Astrocyte of the cerebellum (primary cell): ENCODE measurements around the gene SPTBN1.

ENCODE experiments used
- DNase-seq: peaks from one replicate; pipeline ENCODE4 v3.0.0-alpha.2; 2011; ENCODE audit warnings: low read depth
- H3K4me3 ChIP-seq: 2 replicates; pipeline ENCODE4 v1.5.1; 2011; ENCODE audit warnings: mild to moderate bottlenecking, low read depth, low read length, moderate library complexity
- CTCF ChIP-seq: IDR thresholded peaks from 2 replicates; pipeline ENCODE4 v1.5.1; 2012; ENCODE audit warnings: low read length, low read depth, moderate library complexity, mild to moderate bottlenecking; ENCODE audit errors: missing control alignments
- in situ Hi-C: cut with HindIII; loops from 2 replicates; pipeline ENCODE4 v1.10.0; 2017; ENCODE audit warnings: low sequenced_read_pairs

Gene SPTBN1

DNA sequence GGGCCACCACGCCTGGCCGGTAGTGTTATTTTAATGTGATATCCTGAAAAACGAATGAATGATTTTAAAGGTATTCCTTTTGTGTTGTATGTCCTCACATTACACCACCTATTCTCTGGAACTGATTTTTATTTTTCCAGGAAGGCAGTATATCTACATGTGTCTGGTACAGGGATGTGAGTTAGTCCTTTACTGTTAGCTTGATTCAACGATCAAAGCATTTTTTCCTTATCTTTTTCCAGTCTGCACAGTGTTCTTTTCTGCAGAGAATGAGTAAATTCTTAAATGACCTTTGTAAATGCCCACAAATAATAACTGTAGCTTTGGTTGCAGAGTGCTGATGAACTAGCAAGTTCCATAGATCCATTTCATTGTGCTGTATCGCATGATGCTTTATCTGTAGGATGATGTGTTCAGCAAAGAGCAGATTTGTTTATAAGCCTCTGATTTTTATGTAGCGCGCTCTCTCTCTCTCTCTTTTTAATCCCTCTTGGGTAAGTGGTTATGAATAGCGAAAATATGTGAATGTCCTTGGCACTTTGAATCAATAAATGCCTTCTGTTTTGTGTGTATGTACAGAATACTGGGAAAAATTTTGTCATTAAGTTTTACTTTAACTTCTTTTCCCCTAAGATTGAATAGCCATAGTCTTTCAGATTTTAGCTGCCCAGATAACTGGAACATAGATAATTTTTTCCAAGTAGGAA, 184.9 kb downstream of the SPTBN1 start:
- no peak for DNase-seq
- no peak for TF ChIP-seq CTCF
- H3K4me3 ChIP-seq = no peak overlapping the region
- in situ Hi-C loops = no loop called here

DNA sequence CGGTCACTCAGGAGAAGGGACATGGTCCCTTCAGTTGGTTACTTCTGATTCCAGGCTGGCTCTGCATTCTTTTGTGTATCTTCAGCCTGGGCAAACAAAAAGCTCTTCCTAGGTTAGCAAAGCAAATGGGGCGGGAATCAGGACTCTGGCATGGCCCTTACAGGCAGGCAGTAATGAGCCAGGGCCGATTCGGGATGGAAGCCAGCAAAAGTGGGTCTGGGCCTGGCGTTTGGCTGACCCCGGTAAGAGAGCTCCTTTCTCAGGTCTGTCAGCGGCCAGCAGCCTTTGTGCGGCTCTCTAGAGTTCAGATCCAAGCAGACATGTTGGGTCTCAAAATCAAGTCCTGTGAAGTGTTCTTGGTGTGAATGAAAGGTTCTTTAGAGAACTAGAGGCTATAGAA, 185.9 kb downstream of the SPTBN1 start:
- in situ Hi-C loops = no loop called here
- no peak for TF ChIP-seq CTCF

DNA sequence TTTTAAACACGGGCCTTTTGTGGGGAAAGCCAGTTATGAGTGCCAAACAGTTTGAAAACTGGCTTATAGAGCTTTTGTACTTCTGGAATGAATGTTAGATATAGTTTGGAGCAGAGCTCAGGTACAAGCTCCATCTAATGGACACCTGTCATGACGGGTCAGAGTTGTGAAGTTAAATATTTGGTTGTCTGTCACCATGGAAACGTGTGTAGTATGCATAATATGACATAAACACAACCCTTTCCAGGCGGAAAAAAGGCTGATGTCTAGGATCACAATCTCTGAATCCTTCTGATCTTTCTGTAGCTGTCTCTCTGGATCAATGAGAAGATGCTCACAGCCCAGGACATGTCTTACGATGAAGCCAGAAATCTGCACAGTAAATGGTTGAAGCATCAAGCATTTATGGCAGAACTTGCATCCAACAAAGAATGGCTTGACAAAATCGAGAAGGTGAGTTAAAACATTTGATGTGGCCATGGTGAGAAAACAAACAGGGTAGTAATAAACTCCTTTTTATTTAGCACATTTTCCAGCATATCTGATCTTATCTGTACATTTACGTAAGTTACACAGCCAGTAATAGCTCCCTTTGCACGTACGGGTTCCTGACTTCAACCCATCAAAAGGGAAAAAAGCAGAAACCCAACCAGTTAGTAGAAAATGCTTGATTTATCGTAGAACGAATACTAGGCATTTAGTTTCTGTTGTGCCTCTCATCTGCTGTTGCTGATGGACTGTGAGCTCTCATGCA, 186.7 kb downstream of the SPTBN1 start:
- no peak overlapping the region for H3K4me3 ChIP-seq
- no peak for DNase-seq
- TF ChIP-seq CTCF = no peak
- in situ Hi-C loops = no loop called here

More for the DNA sequence above, 185.9 kb downstream of the SPTBN1 start:
- H3K4me3 ChIP-seq = no peak overlapping the region
- DNase-seq = no peak

GRCh38 chr2:54644236-54644635, 188.1 kb downstream of the SPTBN1 start:
- no peak for TF ChIP-seq CTCF
- DNase-seq = no peak
- in situ Hi-C loops = no loop called here
- no peak overlapping the region for H3K4me3 ChIP-seq

- no peak for DNase-seq
- no peak overlapping the region for H3K4me3 ChIP-seq
- in situ Hi-C loops = no loop called here
- no peak for TF ChIP-seq CTCF
These were observed 190.2 kb downstream of the SPTBN1 start for GRCh38 chr2:54646170-54646927.

GRCh38 chr2:54648256-54648655, 192.1 kb downstream of the SPTBN1 start:
- no peak for DNase-seq
- TF ChIP-seq CTCF = no peak
- in situ Hi-C loops = no loop called here
- H3K4me3 ChIP-seq = no peak overlapping the region
